Measurements from ENCODE around the gene PTRHD1.

The PTRHD1 gene

DNA sequence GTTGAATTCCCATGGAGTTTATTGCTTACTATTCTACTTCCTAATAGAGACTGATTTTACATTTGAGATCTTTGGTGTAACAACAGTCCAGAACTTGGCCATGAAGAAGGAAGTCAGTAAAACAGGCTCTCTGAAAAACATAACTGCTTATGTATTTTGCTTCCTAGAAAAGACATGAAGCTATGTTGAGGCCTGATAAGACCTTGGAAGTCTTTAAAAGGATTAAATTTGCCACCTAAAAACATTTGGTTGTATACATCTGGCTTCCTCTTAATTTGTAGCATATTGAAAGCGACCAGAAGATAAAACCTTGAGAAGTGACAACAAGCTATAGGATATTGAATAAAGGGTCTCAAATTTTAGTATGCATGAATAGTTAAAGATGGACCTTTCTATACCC, 36.4 kb downstream of the PTRHD1 start:
- no peak for DNase-seq (ENCODE audit: low read depth, low spot score)
- CTCF ChIA-PET: no interaction called here
- H3K4me3 ChIP-seq (ENCODE audit: low read depth, low read length): no peak overlapping the region
- TF ChIP-seq, protein P1, sequence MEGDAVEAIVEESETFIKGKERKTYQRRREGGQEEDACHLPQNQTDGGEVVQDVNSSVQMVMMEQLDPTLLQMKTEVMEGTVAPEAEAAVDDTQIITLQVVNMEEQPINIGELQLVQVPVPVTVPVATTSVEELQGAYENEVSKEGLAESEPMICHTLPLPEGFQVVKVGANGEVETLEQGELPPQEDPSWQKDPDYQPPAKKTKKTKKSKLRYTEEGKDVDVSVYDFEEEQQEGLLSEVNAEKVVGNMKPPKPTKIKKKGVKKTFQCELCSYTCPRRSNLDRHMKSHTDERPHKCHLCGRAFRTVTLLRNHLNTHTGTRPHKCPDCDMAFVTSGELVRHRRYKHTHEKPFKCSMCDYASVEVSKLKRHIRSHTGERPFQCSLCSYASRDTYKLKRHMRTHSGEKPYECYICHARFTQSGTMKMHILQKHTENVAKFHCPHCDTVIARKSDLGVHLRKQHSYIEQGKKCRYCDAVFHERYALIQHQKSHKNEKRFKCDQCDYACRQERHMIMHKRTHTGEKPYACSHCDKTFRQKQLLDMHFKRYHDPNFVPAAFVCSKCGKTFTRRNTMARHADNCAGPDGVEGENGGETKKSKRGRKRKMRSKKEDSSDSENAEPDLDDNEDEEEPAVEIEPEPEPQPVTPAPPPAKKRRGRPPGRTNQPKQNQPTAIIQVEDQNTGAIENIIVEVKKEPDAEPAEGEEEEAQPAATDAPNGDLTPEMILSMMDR (IDR thresholded peaks at IDR 0.05; ENCODE audit: insufficient read depth, low read length, missing control alignments): no peak
- POLR2A ChIA-PET: no interaction called here

DNA sequence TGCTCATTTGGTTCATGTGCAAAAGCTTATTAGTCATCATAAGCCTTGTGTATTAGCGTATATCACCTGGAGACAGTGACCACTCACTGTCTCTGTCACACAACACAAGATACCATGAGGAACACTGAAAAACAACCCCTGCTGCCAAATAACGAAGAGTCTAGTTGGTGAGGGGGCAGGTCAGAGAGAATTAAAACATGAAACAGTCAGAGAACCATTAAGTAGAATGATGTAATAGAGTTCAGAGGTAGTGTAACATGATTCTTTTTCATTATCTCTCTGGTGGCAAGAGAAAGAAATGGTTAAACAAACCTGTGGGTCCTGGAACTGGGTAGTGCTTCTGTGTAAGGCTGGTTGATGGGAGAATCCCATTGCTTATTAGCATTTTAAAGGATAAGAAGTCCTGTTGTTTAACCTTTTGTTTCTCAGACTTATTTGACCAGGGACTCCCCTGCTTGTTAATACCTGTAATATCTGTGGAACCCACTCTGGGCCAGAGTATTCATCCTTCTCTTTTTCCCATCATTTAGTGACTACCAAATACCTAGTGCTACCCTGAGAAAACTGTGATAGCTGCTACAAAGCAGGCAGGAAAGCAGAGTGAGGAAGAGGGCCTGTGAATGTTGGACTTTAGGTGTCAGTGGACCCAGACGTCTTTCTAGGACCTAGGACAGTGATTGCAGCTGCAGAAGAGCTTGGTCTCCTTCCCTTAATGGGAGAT, 38.0 kb downstream of the PTRHD1 start:
- CTCF ChIA-PET: no interaction called here
- DNase-seq (ENCODE audit: low read depth, low spot score): no peak
- TF ChIP-seq, protein P1 (IDR thresholded peaks at IDR 0.05; ENCODE audit: insufficient read depth, low read length, missing control alignments): no peak
- no peak overlapping the region for H3K4me3 ChIP-seq (ENCODE audit: low read depth, low read length)
- POLR2A ChIA-PET: no interaction called here

DNA sequence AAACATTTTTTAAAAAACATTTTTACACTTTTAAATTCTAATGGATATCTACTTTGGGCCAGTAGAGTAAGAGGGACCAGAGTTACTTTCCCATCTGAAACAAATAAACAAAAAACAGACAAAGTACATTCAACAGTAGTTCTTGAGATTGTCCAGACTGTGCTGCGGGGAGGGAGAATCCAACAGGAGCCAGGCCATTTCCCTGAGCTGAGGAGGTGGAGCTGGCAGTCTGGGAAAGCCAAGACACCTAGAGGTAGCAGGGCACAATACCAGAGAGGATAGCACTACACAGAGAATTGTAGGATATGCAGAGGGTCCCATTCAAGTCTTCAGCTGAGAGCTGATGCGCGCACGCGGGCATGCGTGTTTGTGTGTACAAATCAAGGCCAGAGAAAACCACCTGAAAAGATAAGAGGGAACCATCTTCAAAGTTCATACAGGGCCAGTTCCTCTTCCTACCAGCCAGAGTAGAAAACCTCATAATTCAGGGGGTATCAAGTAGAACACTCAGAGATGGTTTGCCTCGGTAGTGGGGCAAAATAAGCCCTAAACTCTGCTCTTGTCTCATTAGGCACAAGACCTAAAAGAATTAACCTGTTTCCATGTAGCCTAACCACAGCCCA, 44.0 kb downstream of the PTRHD1 start:
- POLR2A ChIA-PET: no interaction called here
- no peak for DNase-seq (ENCODE audit: low read depth, low spot score)
- TF ChIP-seq, protein P1 (IDR thresholded peaks at IDR 0.05; ENCODE audit: insufficient read depth, low read length, missing control alignments): no peak
- H3K4me3 ChIP-seq (ENCODE audit: low read depth, low read length): no peak overlapping the region
- CTCF ChIA-PET: no interaction called here

DNA sequence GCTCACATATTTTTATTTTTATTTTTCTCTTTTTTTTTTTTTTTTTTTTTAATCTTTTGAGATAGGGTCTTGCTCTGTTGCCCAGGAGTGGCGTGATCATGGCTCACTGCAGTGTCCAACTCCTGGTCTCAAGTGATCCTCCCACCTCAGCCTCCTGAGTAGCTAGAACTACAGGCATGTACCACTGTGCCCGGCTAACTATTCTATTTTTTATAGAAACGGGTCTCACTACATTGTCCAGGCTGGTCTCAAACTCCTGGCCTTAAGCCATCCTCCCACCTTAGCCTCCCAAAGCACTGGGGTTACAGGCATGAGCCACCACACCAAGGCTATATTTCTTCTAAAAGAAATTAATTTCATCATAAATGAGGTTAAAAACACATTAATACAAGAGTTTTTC, 45.9 kb downstream of the PTRHD1 start:
- TF ChIP-seq, protein P1 (IDR thresholded peaks at IDR 0.05; ENCODE audit: insufficient read depth, low read length, missing control alignments): no peak

DNA sequence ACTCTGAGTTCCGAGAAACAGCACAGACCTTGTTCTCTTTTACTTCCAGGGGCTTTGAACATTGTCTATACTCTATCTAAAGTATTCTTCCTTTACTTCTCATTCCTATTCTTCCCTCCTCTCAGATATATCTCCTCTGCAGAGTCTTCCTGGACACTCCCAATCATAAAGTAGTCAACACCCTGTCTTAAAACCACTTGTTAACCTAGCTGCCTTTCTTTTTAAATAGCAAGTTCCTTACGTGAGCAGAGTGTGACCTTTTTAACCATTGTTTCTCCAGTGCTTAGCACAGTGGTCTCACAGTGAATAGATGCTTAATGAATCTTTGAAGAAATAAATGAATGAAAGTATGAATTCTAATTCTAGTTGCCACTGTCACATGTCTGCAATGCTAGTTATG, 47.4 kb downstream of the PTRHD1 start:
- CTCF ChIA-PET: no interaction called here

More for the DNA sequence above, 45.9 kb downstream of the PTRHD1 start:
- DNase-seq (ENCODE audit: low read depth, low spot score): no peak
- ChIA-PET POLR2A (no interaction called here), CTCF (interaction anchor here (0.7 kb wide), 1 partner anchor 41 kb away, joined by 3 read pairs; no protein-coding TSS in a partner anchor)
- H3K4me3 ChIP-seq (ENCODE audit: low read depth, low read length): no peak overlapping the region

DNA sequence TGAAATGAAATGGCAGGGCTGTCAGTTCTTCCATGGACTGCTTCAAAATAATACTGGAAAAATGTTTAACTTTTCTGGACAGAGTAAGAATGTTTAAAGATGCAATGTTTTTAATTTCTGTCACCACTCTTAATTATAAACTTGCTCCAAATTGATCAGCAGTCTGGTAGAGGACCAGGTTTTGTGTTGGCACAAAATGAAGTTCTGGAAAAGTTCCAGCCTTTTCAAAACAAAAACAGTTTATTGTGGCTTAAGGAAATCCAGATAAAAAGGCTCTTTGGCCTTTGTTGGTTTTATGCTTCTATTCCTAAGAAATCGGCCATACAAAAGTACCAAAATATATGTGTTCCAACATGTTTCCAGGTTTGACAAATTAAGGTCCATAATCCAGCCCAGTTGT, 48.8 kb downstream of the PTRHD1 start:
- ChIA-PET CTCF (no interaction called here), POLR2A (no interaction called here)
- no peak for DNase-seq (ENCODE audit: low read depth, low spot score)
- no peak overlapping the region for H3K4me3 ChIP-seq (ENCODE audit: low read depth, low read length)
- TF ChIP-seq, protein P1 (IDR thresholded peaks at IDR 0.05; ENCODE audit: insufficient read depth, low read length, missing control alignments): no peak

More for the DNA sequence above, 47.4 kb downstream of the PTRHD1 start:
- no peak for DNase-seq (ENCODE audit: low read depth, low spot score)
- TF ChIP-seq, protein P1 (IDR thresholded peaks at IDR 0.05; ENCODE audit: insufficient read depth, low read length, missing control alignments): no peak
- POLR2A ChIA-PET: no interaction called here
- H3K4me3 ChIP-seq (ENCODE audit: low read depth, low read length): no peak overlapping the region
